Upper lobe of left lung (tissue), 6 donors: ENCODE data around the gene SLC43A3. TPM values are rescaled to one million over a fixed set of nuclear protein-coding genes. Genes with fewer than 3 reads are reported as not detected.

Source experiments
- ATAC-seq, 2 donors: fragments of 200-7000 bp; cut with Tn5 transposase; one replicate each; pipeline ENCODE4 v1.9.1; 2022; ENCODE audit warnings: mild to moderate bottlenecking in 2 of 2, moderate library complexity in 2 of 2; ENCODE audit not compliant: low FRiP score in 2 of 2
- DNase-seq, 2 donors: peaks; one replicate each; pipeline ENCODE4 v3.0.0-alpha.2; 2019 to 2020
- H3K27ac ChIP-seq, 4 donors: fragments of 200-600 bp; sonication (generic); one replicate each; pipeline ENCODE4 v1.5.1; 2016 to 2019
- H3K27me3 ChIP-seq, 4 donors: fragments of 200-600 bp; sonication (generic); one replicate each; pipeline ENCODE4 v1.5.1; 2017 to 2019
- H3K36me3 ChIP-seq, 4 donors: fragments of 200-600 bp; sonication (generic); one replicate each; pipeline ENCODE4 v1.5.1; 2016 to 2019
- H3K4me1 ChIP-seq, 4 donors: fragments of 200-600 bp; sonication (generic); one replicate each; pipeline ENCODE4 v1.5.1; 2018 to 2019
- H3K4me3 ChIP-seq, 4 donors: fragments of 200-600 bp; sonication (generic); one replicate each; pipeline ENCODE4 v1.5.1; 2017 to 2019; ENCODE audit warnings: mild to moderate bottlenecking in 2 of 4, moderate library complexity in 1 of 4
- H3K9me3 ChIP-seq, 4 donors: fragments of 200-600 bp; sonication (generic); one replicate each; pipeline ENCODE4 v1.5.1; 2018 to 2019
- CTCF ChIP-seq, 6 experiments: fragments of 450-650 bp in 4 of 6; fragments of 200-600 bp in 2 of 6; sonication (generic) in 2 of 6; IDR thresholded peaks; one replicate each; pipeline ENCODE4 v1.5.1; 2016 to 2019; ENCODE audit warnings: antibody characterized with exemption in 6 of 6
- EP300 ChIP-seq, 4 donors: sonication (generic); formaldehyde crosslinking; IDR thresholded peaks; one replicate each; pipeline ENCODE4 v1.5.1; 2017; ENCODE audit warnings: antibody characterized with exemption in 4 of 4, control low read depth in 2 of 4
- POLR2A ChIP-seq, 4 donors: fragments of 450-650 bp; IDR thresholded peaks; one replicate each; pipeline ENCODE4 v1.5.1; 2016 to 2017; ENCODE audit warnings: antibody characterized with exemption in 4 of 4, mild to moderate bottlenecking in 2 of 4
- POLR2AphosphoS5 ChIP-seq, 2 donors: sonication (generic); formaldehyde crosslinking; IDR thresholded peaks; one replicate each; pipeline ENCODE4 v1.5.1; 2017; ENCODE audit warnings: antibody characterized with exemption in 2 of 2
- WGBS, 2 donors: methylation state at CpG; one replicate each; pipeline ENCODE4 v1.1.5; 2017 to 2018; 5-methylcytosine and 5-hydroxymethylcytosine counted together
- total RNA-seq, 6 donors: library from RNA; depleted of rRNA in 4 of 6; stranded (reverse); fragments of >200 nt in 4 of 6; gene quantifications; one replicate each; pipeline versions ENCODE4 v1.1.0 to v1.2.1, GENCODE V29; 2016 to 2021
- donor health status: DM: no; HTN: no; CAD: no; lungs with moderate emphysema.
- donor health status: DM: no; HTN: yes; CAD: no; lungs with severe emphysema.

SLC43A3 gene
- total RNA-seq, 6 donors from 2014 or later, result 61.6 to 177 (median 118) TPM

GRCh38 chr11:57399221-57399620 lies 27.7 kb downstream of the SLC43A3 start:
- TF ChIP-seq POLR2AphosphoS5 (IDR thresholded peaks at IDR 0.05), result no peak
- H3K27ac ChIP-seq, result no peak overlapping the region
- H3K4me1 ChIP-seq, result no peaks in the 10 kb centered on the region
- ATAC-seq, result no peak
- no peak overlapping the region for H3K4me3 ChIP-seq
- no peaks in the 10 kb centered on the region for H3K36me3 ChIP-seq
- no peaks in the 10 kb centered on the region for H3K27me3 ChIP-seq
- H3K9me3 ChIP-seq, result no peaks in the 10 kb centered on the region
- no peak for DNase-seq
- 76 to 80% methylated on average over 5 of the region's 5 CpGs for WGBS, 2 donors

- Histone ChIP-seq H3K36me3 (no peaks in the 10 kb centered on the region), H3K9me3 (no peaks in the 10 kb centered on the region), H3K4me1 (no peaks in the 10 kb centered on the region), H3K27me3 (no peaks in the 10 kb centered on the region), H3K27ac (no peak overlapping the region), H3K4me3 (no peak overlapping the region)
- DNase-seq, result no peak
- TF ChIP-seq POLR2A (IDR thresholded peaks at IDR 0.05) (no peak), EP300 (IDR thresholded peaks at IDR 0.05) (no peak), CTCF (IDR thresholded peaks at IDR 0.05) (no peak), POLR2AphosphoS5 (IDR thresholded peaks at IDR 0.05) (no peak)
- no peak for ATAC-seq
- 64 to 71% methylated on average over 4 of the region's 4 CpGs for WGBS, 2 donors
These were observed 29.4 kb downstream of the SLC43A3 start for GRCh38 chr11:57397394-57397990.

- 59 to 86% methylated on average over 2 of the region's 2 CpGs for WGBS, 2 donors
These were observed 30.2 kb downstream of the SLC43A3 start for GRCh38 chr11:57396744-57397143.

GRCh38 chr11:57395905-57396623 lies 30.9 kb downstream of the SLC43A3 start:
- no peak for DNase-seq

More at GRCh38 chr11:57396744-57397143, 30.2 kb downstream of the SLC43A3 start:
- no peak for DNase-seq
- ATAC-seq, result no peak
- TF ChIP-seq POLR2AphosphoS5 (IDR thresholded peaks at IDR 0.05) (no peak), EP300 (IDR thresholded peaks at IDR 0.05) (no peak), POLR2A (IDR thresholded peaks at IDR 0.05) (no peak), CTCF (IDR thresholded peaks at IDR 0.05) (no peak)
- Histone ChIP-seq H3K4me3 (no peak overlapping the region), H3K4me1 (no peaks in the 10 kb centered on the region), H3K36me3 (no peaks in the 10 kb centered on the region), H3K27ac (no peak overlapping the region), H3K27me3 (no peaks in the 10 kb centered on the region), H3K9me3 (no peaks in the 10 kb centered on the region)

More at GRCh38 chr11:57395905-57396623, 30.9 kb downstream of the SLC43A3 start:
- Histone ChIP-seq H3K9me3 (no peaks in the 10 kb centered on the region), H3K4me3 (no peak overlapping the region), H3K27me3 (no peaks in the 10 kb centered on the region), H3K4me1 (no peaks in the 10 kb centered on the region), H3K36me3 (no peaks in the 10 kb centered on the region), H3K27ac (no peak overlapping the region)
- no peak for ATAC-seq
- 83 to 85% methylated on average over 11 of the region's 11 CpGs for WGBS, 2 donors
- no peak for TF ChIP-seq EP300 (IDR thresholded peaks at IDR 0.05)
- no peak for TF ChIP-seq POLR2A (IDR thresholded peaks at IDR 0.05)
- TF ChIP-seq CTCF (IDR thresholded peaks at IDR 0.05), result no peak
- TF ChIP-seq POLR2AphosphoS5 (IDR thresholded peaks at IDR 0.05), result no peak
